ENCODE measurements around the gene PRKX. TPM values are rescaled to one million over a fixed set of nuclear protein-coding genes. Genes with fewer than 3 reads are reported as not detected.
"Not testable (repeated sequence)": the region's sequence is repeated elsewhere in the genome, so short reads cannot be mapped to it uniquely, and the experiment has no call there.

PRKX gene
- polyA plus RNA-seq, 1 experiment: 13.7 TPM

- no peak overlapping the region for H3K4me3 ChIP-seq (ENCODE audit: low read depth, low read length)
- no peak for TF ChIP-seq CTCF (IDR thresholded peaks at IDR 0.05; ENCODE audit: low read depth, low read length)
- H3K27me3 ChIP-seq (ENCODE audit: control insufficient read depth, insufficient read depth, low read length): no peaks in the 10 kb centered on the region
- H3K27ac ChIP-seq (ENCODE audit: low read depth, low read length): no peak overlapping the region
- DNase-seq (ENCODE audit: low read depth, low spot score): no peak
- POLR2A ChIA-PET: no interaction called here
- CTCF ChIA-PET: no interaction called here
- no peaks in the 10 kb centered on the region for H3K9me3 ChIP-seq (ENCODE audit: control insufficient read depth, insufficient read depth, low read length)
Measured at GRCh38 chrX:3666975-3667374, 46.5 kb downstream of the PRKX start.

DNA sequence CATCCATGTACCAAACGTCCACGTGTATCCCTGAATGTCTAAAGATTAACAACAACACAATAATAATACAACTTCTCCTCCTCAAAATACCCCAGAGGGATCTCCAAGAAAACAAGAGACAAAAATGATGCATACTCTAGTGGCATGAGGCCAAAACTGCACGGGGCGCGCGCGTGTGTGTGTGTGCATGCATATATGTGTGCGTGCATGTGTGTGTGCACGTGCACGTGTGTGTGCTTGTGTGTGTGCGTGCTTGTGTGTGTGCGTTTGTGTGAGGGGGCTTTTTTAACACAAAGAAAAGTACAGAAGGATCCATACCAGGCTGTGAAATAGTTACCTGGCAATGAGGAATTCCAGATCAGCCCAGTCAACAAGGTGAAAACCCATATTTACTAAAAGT lies 48.5 kb downstream of the PRKX start:
- no peaks in the 10 kb centered on the region for H3K27me3 ChIP-seq (ENCODE audit: control insufficient read depth, insufficient read depth, low read length)
- TF ChIP-seq CTCF (IDR thresholded peaks at IDR 0.05; ENCODE audit: low read depth, low read length): no peak

GRCh38 chrX:3663576-3664250 lies 49.7 kb downstream of the PRKX start:
- CTCF ChIA-PET; H3K27ac ChIP-seq (ENCODE audit: low read depth, low read length); H3K27me3 ChIP-seq (ENCODE audit: control insufficient read depth, insufficient read depth, low read length); DNase-seq (ENCODE audit: low read depth, low spot score); H3K4me3 ChIP-seq (ENCODE audit: low read depth, low read length); H3K9me3 ChIP-seq (ENCODE audit: control insufficient read depth, insufficient read depth, low read length); POLR2A ChIA-PET: not testable (repeated sequence)

More for the DNA sequence above, 48.5 kb downstream of the PRKX start:
- no peaks in the 10 kb centered on the region for H3K9me3 ChIP-seq (ENCODE audit: control insufficient read depth, insufficient read depth, low read length)
- CTCF ChIA-PET: interaction anchor here (1.2 kb wide), 1 partner anchor 13 kb away, joined by 3 read pairs; no protein-coding TSS in a partner anchor
- POLR2A ChIA-PET: no interaction called here
- no peak overlapping the region for H3K4me3 ChIP-seq (ENCODE audit: low read depth, low read length)
- H3K27ac ChIP-seq (ENCODE audit: low read depth, low read length): no peak overlapping the region
- no peak for DNase-seq (ENCODE audit: low read depth, low spot score)

GRCh38 chrX:3659761-3660160 lies 53.7 kb downstream of the PRKX start:
- ChIA-PET POLR2A (interaction anchor here (0.7 kb wide), 1 partner anchor 68 kb away, joined by 3 read pairs; no protein-coding TSS in a partner anchor), CTCF (interaction anchor here (0.7 to 1.1 kb wide), 2 partner anchors 97 to 152 kb away, joined by 3 read pairs; no protein-coding TSS in a partner anchor)
- TF ChIP-seq CTCF (IDR thresholded peaks at IDR 0.05; ENCODE audit: low read depth, low read length): no peak
- Histone ChIP-seq H3K27ac (ENCODE audit: low read depth, low read length) (no peak overlapping the region), H3K4me3 (ENCODE audit: low read depth, low read length) (no peak overlapping the region), H3K27me3 (ENCODE audit: control insufficient read depth, insufficient read depth, low read length) (no peaks in the 10 kb centered on the region), H3K9me3 (ENCODE audit: control insufficient read depth, insufficient read depth, low read length) (no peaks in the 10 kb centered on the region)
- no peak for DNase-seq (ENCODE audit: low read depth, low spot score)

GRCh38 chrX:3655181-3655580 lies 58.3 kb downstream of the PRKX start:
- Histone ChIP-seq H3K27me3 (ENCODE audit: control insufficient read depth, insufficient read depth, low read length) (no peaks in the 10 kb centered on the region), H3K27ac (ENCODE audit: low read depth, low read length) (no peak overlapping the region), H3K9me3 (ENCODE audit: control insufficient read depth, insufficient read depth, low read length) (no peaks in the 10 kb centered on the region), H3K4me3 (ENCODE audit: low read depth, low read length) (no peak overlapping the region)
- ChIA-PET CTCF (no interaction called here), POLR2A (no interaction called here)
- no peak for DNase-seq (ENCODE audit: low read depth, low spot score)
- no peak for TF ChIP-seq CTCF (IDR thresholded peaks at IDR 0.05; ENCODE audit: low read depth, low read length)
